G401.6 (cell line): ENCODE data around the gene CD276.
"Not testable (repeated sequence)": the region's sequence is repeated elsewhere in the genome, so short reads cannot be mapped to it uniquely, and the experiment has no call there.

ENCODE experiments used
- FAIRE-seq: peaks from 2 replicates; lab custom pipeline; 2012; peaks lifted over from hg19 to GRCh38; lab: Jason Lieb, UNC

Gene CD276

GRCh38 chr15:73710321-73710720 lies 26.1 kb downstream of the CD276 start:
- FAIRE-seq = no peak

DNA sequence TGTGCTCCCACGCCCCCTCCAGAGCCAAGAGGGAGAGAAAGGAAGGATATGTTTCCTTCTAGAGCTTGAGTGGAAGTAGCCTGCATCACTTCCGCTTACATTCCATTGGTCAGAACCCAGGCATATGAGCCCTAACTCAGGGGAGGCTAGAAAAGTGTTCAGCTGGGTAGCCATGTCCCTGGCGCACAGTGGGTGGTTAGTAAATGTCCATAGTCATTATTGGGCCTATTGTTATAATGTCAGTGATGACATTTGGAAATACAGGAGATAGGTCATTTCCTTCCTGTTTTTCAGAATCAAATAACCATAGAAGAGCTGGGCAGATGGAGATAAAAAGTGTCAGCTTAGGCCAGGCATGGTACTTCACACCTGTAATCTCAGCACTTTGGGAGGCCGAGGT lies 27.3 kb downstream of the CD276 start:
- no peak for FAIRE-seq

DNA sequence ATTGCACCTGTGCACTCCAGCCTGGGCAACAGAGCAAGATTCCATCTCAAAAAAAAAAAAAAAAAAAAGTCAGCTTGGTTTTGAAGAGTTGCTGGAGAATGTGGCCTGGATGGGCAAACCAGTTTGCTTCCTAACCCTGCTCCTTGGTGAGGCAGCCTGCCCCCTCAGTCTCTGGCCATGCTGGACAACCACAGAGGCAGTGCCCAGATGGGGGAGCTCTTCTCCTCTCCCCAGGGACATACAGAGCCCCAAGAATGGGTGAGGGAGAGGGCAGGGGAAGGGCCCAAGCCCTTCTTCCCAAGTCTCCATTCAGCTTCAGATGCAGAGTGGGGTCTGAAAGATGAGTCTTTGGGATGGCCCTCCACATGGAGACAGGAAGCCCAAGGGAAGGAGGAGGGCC lies 27.9 kb downstream of the CD276 start:
- no peak for FAIRE-seq

DNA sequence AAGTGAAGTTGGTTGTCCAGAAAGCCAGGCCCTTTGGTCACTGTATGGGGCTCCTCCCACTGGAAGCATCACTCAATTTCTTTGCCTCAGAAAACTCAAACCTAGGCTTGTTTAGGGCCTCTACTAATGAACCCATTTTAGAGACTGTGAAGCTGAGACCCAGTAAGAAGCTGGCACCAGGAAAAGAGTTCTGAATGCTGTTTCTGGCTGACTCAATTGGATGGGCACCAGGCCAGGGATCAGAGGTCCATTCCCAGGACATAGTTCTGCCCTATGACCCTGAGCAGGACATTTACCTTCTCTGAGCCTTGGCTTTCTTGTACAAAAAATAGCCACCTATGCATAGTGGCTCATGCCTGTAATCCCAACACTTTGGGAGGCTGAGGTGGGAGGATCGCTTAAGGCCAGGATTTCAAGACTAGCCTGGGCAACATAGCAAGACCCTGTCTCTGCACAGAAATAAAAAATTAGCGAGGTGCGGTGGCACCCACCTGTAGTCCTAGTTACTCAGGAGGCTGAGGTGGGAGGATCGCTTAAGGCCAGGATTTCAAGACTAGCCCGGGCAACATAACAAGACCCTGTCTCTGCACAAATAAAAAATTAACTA lies 30.6 kb downstream of the CD276 start:
- FAIRE-seq = no peak

DNA sequence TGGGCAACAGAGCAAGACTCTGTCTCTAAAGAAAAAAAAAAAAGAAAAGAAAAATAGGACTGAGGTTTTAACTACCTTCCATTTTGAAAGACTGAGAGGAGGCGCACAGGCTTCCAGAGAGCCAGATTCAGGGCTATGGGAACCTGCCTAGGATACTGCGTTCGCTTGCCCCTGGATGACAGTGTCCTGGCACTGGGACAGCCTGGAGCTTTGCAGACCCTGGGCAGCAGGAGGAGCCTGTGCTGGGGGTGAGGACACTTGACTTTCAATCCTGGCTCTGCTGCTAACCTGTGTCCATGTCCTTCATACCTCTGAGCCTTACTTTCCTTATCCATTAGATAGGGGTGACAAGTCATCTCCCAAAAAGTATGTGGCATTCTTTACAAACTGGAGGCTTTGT lies 31.2 kb downstream of the CD276 start:
- no peak for FAIRE-seq

DNA sequence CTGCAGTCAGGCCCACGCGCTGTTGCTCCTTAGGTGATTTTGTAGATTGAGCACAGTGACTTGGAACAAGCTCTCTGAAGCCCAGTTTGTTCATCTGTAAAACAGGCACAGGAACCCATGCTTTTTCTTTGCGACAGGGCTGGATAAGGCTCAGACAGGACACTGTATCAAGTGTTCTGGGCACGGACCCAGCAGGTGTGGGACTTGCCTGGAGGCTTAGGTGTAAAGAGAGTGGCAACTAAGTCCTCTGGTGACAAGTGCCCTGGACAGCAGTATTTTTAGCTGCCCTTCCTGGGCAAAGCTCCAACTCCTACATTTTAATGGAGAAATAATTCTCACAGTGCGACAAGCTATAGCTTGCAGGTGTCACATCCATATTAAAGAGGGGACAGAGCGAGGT lies 32.2 kb downstream of the CD276 start:
- no peak for FAIRE-seq

- FAIRE-seq = no peak
These were observed 33.0 kb downstream of the CD276 start for GRCh38 chr15:73717206-73717605.

DNA sequence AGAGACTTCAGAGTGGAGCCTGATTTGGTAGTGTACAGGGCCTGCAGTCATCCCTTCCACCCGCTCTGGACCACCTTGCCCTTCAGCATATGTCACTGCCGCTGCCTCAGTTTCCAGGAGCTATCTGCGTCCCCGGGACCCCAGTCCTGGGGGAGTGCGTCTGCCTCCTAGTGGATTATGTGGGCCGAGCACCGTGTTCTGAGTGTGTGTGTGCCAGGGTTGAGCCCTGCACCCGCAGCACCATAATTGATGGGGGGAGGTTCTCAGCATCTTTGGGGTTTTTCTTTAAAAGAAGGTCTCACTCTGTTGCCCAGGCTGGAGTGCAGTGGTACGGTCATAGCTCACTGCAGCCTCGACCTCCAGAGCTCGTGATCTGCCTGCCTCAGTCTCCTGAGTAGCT lies 33.6 kb downstream of the CD276 start:
- FAIRE-seq = no peak

- FAIRE-seq = no peak
These were observed 34.5 kb downstream of the CD276 start for GRCh38 chr15:73718694-73719093.

GRCh38 chr15:73722425-73722824 lies 38.2 kb downstream of the CD276 start:
- no peak for FAIRE-seq

DNA sequence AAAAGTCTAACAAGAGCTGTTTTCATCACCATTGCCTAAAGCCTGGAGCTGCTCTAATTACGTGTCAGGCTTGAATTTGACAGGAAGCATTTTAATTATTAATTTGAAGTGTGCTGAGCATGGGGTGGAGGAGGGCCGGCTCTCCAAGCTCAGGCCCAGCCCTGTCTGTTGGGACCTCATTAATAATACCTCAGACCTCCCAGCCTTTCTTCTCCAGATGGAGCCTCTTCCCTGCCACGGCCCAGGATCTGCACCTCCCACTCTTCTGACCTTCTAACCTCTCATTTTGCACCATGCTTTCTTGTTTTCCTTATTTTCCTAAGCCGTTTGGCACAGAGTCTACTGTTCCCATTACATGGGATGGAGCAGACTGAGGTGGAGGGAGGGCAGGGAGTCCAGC lies 39.0 kb downstream of the CD276 start:
- no peak for FAIRE-seq

DNA sequence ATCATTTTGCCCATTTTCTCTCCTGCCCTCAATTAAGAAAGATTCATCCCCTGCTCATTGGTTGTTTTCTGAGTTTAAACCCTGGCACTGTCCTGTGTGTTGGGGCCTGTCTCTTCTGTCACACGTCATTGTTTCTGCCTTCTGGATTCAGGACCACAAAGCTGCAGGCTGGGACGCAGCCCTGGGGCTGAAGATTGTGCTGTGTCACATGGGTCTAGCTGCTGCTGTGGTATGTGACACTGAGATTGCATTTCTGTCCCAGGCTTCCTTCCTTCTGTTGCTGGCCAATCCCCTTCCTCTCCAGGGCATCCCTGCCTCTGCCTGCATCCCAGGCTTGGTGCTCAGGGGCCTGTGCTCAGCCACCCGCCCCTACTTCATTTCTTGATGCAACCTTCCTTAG lies 40.0 kb downstream of the CD276 start:
- no peak for FAIRE-seq

DNA sequence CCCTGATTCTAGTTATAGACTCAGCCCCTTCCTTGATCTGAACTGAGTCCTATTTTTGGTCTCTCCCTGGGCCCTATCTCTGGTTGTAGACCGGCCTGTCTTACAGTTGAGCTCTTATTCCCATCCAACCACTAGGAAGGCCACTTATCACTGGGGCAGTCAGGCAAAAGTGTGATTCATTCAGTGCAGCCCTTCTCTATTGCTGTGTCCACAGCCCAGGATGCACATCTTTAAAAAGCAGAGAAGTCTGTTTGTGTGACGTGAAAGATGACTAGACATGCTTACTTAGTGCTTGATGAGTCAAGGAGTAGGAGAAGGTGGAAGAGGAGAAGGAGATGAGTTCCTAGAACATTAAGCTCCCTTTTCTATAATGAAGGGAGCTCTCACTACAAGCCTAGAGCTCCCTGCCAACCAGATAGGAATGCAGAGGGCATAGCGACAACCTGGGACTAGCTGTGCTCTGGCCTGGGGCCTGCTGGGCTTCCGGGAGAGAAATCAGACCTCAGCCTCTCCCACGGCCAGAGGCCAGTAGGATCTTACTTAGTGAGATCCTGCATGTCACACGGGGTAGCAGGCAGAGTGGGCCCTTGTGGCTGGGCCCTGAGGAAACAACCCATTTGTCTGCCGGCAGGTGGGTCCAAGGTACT lies 43.3 kb downstream of the CD276 start:
- no peak for FAIRE-seq

DNA sequence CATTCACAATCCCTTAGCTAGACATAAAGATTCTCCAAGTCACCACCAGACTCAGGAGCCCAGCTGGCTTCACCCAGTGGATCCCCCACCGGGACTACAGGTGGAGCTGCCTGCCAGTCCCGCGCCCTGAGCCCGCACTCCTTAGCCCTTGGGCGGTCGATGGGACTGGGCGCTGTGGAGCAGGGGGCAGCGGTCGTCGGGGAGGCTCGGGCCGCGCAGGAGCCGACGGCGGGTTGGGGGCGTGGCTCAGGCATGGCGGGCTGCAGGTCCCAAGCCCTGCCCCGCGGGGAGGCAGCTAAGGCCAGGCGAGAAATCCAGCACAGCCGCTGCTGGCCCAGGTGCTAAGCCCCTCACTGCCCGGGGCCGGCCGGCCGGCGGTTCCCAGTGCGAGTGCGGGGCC lies 47.9 kb downstream of the CD276 start:
- not testable (repeated sequence) for FAIRE-seq

DNA sequence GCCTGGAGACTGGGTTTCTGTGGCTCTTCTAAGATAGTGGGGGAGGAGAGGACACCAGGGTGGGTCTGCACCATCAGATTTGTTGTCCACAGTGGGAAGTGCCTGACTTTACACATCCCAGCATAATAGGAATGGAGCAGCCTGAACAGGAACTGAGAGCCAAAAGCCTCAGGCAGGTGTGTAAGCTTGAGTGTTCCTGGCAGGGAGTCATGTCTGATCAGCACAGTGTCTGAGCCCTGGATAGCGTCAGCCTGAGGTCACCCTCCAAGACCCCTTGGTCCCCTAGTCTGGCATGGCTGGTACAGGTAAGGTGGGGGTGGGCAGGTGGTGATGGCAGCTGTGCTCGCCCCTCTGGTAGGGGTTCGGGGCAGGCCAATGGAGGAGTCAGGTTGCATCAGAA lies 48.7 kb downstream of the CD276 start:
- no peak for FAIRE-seq

GRCh38 chr15:73737535-73737934 lies 53.4 kb downstream of the CD276 start:
- FAIRE-seq = no peak

DNA sequence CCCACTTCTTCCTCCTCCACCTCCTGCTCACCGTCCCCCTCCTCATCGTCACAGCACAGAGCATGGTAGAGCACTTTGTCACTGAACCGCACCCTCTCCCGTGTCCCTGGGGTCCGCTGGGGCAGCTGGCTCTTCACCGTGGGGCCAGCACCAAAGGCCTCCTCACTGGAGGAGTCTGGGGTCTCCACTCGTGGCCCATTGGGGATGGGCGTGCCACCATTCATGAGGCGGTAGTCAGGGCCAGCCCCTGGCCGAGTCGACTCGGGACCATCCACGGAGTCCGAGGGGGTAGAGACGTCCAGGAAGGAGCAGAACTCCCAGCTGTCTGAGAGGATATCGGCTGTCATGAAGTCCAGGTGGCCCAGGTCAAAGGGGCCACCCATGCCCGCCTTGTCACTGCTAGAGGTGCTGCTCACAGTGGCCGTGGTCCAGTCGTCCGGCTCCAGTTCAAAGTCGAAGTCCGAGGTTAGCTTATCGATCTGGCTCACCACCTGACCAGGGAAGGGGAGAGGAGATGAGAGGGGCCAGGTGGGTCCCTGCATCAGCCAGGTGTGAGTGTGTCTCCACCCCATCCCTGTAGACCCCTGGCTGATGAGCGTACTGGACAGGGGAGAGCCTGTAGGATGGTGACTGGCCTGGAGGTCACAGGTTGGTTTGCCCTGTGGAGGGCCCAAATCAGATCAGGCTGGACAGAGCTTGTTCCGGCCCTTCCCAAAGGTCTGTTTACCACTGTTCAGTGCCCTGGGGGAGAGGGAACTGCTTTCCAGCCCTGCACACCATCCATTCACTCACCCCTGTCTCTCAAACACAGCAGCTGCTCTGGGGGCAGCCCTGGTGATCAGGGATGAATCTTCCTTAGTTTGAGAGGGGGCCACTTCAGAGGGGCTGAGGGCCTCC lies 56.2 kb downstream of the CD276 start:
- FAIRE-seq = no peak

DNA sequence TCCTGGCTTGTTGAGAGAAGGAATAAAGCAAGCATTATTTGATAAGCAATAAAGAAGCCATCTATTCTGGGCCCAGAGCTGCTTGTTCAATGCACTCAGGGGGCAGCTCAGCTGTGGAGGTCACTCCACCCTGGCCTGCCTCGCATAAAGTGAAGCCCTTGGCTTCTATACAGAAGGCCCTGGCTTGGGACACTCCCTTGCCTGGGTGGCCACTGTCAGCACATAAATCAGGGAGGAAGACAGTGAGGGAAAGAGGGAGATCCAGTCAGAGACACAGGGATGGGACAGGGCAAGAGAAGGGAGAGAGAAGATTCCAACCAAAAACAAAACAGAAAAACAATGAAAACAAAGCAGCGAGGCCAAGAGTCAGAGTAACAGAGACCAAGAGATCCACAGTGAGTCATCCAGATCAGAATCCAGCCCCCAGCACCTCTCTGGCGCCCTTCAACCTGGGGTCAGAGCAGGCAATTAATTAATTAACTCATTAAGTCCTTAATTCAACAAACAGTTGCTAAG lies 57.2 kb downstream of the CD276 start:
- no peak for FAIRE-seq

- no peak for FAIRE-seq
These were observed 60.1 kb downstream of the CD276 start for GRCh38 chr15:73744293-73744692.

- FAIRE-seq = no peak
These were observed 60.9 kb downstream of the CD276 start for GRCh38 chr15:73745073-73745472.

DNA sequence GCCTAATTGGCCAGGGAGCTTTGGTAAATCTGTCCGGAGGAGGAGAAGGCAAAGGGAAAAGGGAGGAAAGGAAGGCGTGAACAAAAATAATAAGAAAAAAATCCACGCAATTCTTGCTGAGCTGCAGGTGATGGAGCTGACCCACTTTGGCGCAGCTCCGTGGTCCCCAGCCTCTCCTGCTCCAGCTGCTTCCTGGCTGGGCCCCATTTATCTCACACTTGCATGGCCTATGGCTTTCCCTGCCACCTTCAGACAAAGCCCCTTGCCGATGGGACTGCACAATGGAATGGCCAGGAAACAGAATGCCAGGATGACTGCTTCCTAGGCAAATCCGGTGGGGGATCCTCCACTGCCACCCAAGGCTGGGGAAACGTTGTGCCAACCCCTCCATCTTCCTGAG lies 62.1 kb downstream of the CD276 start:
- no peak for FAIRE-seq

DNA sequence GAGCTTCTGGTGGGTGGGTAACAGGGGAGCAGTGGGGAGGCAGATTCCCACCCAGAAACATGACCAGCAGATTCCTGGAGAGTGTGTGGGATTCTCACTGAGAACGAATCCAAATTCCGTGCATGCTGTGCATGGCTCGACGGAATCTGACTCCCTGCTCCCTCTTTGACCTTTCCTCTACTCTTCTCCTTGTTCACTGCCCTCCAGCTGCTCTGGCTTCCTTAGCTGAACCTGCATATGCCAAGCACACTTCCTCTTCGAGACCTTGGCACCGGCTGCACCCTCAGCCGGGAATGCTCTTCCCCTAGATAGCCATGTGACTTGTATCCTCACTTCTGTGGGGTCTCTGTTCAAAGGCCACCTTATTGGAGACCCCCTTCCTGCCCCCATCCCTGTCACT lies 62.7 kb downstream of the CD276 start:
- no peak for FAIRE-seq

- FAIRE-seq = no peak
These were observed 63.8 kb downstream of the CD276 start for GRCh38 chr15:73747847-73748590.
